GM12878 (cell line): ENCODE data around the gene DNAH17. TPM values are rescaled to one million over a fixed set of nuclear protein-coding genes. Genes with fewer than 3 reads are reported as not detected.

ENCODE experiments used
- ATAC-seq: fragments of 200-7000 bp; cut with Tn5 transposase; 3 replicates; pipeline ENCODE4 v1.9.1; 2020; ENCODE audit warnings: mild to moderate bottlenecking, moderate library complexity
- BruUV-seq: library from RNA; stranded (reverse); fragments of 400-500 nt; replicated peaks from 2 replicates; lab custom pipeline; 2021; lab: Mats Ljungman, UMichigan
- CTCF ChIA-PET: fragments of 300-600 bp; sonication (Branson Sonifier 250); formaldehyde crosslinking; extraction: SDS; loops from one replicate; lab custom pipeline; 2021; ENCODE audit warnings: inconsistent platforms; lab: Yijun Ruan, JAX
- POLR2A ChIA-PET: fragments of 350-600 bp; formaldehyde crosslinking; extraction: SDS; loops from one replicate; lab custom pipeline; 2021; ENCODE audit warnings: inconsistent platforms; lab: Charles Lee
- RAD21 ChIA-PET: fragments of 300-600 bp; sonication (Branson Sonifier 250); formaldehyde crosslinking; loops from one replicate; lab custom pipeline; 2023; ENCODE audit warnings: antibody characterized with exemption; ENCODE audit not compliant: unreplicated experiment; lab: Charles Lee
- SMC1A ChIA-PET: fragments of 300-600 bp; sonication (Branson Sonifier 250); formaldehyde crosslinking; loops from one replicate; lab custom pipeline; 2023; ENCODE audit not compliant: unreplicated experiment, uncharacterized antibody; lab: Charles Lee
- DNase-seq: peaks from one replicate; pipeline ENCODE4 v3.0.0-alpha.2; 2011; ENCODE audit warnings: low read depth, low spot score
- FAIRE-seq: peaks from 3 replicates; lab custom pipeline; 2011; peaks lifted over from hg19 to GRCh38; lab: Jason Lieb, UNC
- H2AFZ ChIP-seq: 2 replicates; pipeline ENCODE4 v1.6.0; 2011; ENCODE audit warnings: low read depth, low read length, control low read depth; ENCODE audit not compliant: control insufficient read depth
- H3K27ac ChIP-seq: 2 replicates; pipeline ENCODE4 v1.5.1; 2011; ENCODE audit warnings: control low read depth; ENCODE audit not compliant: control insufficient read depth, insufficient read depth
- H3K27me3 ChIP-seq, 2 experiments: replicated peaks in 1 of 2; 2 replicates each; pipeline versions ENCODE4 v1.6.0 to v1.6.1; 2011; ENCODE audit warnings: low read length in 1 of 2; ENCODE audit not compliant: control insufficient read depth in 2 of 2, insufficient read depth in 2 of 2
- H3K36me3 ChIP-seq, 2 experiments: 2 replicates each; pipeline ENCODE4 v1.5.1; 2011; ENCODE audit warnings: low read length in 1 of 2; ENCODE audit not compliant: control insufficient read depth in 2 of 2, insufficient read depth in 2 of 2
- H3K4me1 ChIP-seq: 2 replicates; pipeline ENCODE4 v1.6.1; 2011; ENCODE audit warnings: mild to moderate bottlenecking, low read length, moderate library complexity, mixed read lengths; ENCODE audit not compliant: control insufficient read depth, insufficient read depth
- H3K4me2 ChIP-seq: 2 replicates; pipeline ENCODE4 v1.6.0; 2011; ENCODE audit warnings: control low read depth; ENCODE audit not compliant: control insufficient read depth, insufficient read depth
- H3K4me3 ChIP-seq: fragments of 200-600 bp; sonication (generic); 2 replicates; pipeline ENCODE4 v1.5.1; 2016
- H3K79me2 ChIP-seq: 2 replicates; pipeline ENCODE4 v1.6.0; 2011; ENCODE audit warnings: low read length; ENCODE audit not compliant: control insufficient read depth, insufficient read depth
- H3K9ac ChIP-seq: 2 replicates; pipeline ENCODE4 v1.8.0; 2011; ENCODE audit warnings: low read length, control low read depth, mixed read lengths; ENCODE audit not compliant: control insufficient read depth, insufficient read depth
- H3K9me3 ChIP-seq: replicated peaks from 3 replicates; pipeline ENCODE4 v1.5.1; 2011; ENCODE audit warnings: mild to moderate bottlenecking, low read length; ENCODE audit not compliant: control insufficient read depth, insufficient read depth
- H4K20me1 ChIP-seq: 2 replicates; pipeline ENCODE4 v1.6.0; 2011; ENCODE audit not compliant: control insufficient read depth, insufficient read depth
- ATF3 ChIP-seq: IDR thresholded peaks from 2 replicates; pipeline ENCODE4 v1.6.1; 2011; ENCODE audit warnings: low read depth, mild to moderate bottlenecking, low read length, moderate library complexity, borderline replicate concordance; ENCODE audit errors: extremely low read depth
- CHD4 ChIP-seq: fragments of 200-600 bp; sonication (generic); IDR thresholded peaks from 2 replicates; pipeline ENCODE4 v1.6.1; 2016; ENCODE audit warnings: mild to moderate bottlenecking
- JUND ChIP-seq: IDR thresholded peaks from 2 replicates; pipeline ENCODE4 v1.6.1; 2012; ENCODE audit warnings: low read depth, mild to moderate bottlenecking, low read length, improper control_type of control experiment, moderate library complexity
- MEF2B ChIP-seq: fragments of 450-650 bp; IDR thresholded peaks from 2 replicates; pipeline ENCODE4 v1.6.1; 2018; ENCODE audit warnings: mild to moderate bottlenecking, moderate library complexity; ENCODE audit not compliant: partially characterized antibody, poor library complexity, severe bottlenecking
- MTA2 ChIP-seq: fragments of 450-650 bp; IDR thresholded peaks from 2 replicates; pipeline ENCODE4 v1.6.1; 2016; ENCODE audit warnings: low read depth, mild to moderate bottlenecking, moderate library complexity
- POLR2A ChIP-seq: IDR thresholded peaks from 2 replicates; pipeline ENCODE4 v1.6.1; 2011; ENCODE audit warnings: low read depth, mild to moderate bottlenecking, low read length
- WGBS: methylation state at CpG from one replicate; pipeline ENCODE4 v1.1.6; 2016; ENCODE audit warnings: low lambda C conversion rate; ENCODE audit not compliant: insufficient replicate concordance, insufficient coverage; ENCODE audit errors: missing lambda C conversion rate; 5-methylcytosine and 5-hydroxymethylcytosine counted together
- in situ Hi-C: fragments of 300-500 bp; cut with MboI; formaldehyde crosslinking; loops from 9 replicates; pipeline ENCODE4 v1.14.3; 2018; ENCODE audit warnings: mixed read lengths
- intact Hi-C: fragments of 100-400 bp; cut with micrococcal nuclease; formaldehyde crosslinking; loops from one replicate; pipeline ENCODE4 v1.14.2; 2022; ENCODE audit not compliant: unreplicated experiment
- polyA plus RNA-seq, 11 experiments: library from polyadenylated mRNA; depleted of rRNA in 4 of 11; unstranded in 6 of 11; stranded (reverse) in 5 of 11; fragments of >200 nt; fragmentation: Nextera tagmentation in 4 of 11; fragmentation: Illumina TruSeq in 1 of 11; extraction: Ambion mirVana in 4 of 11; extraction: Trizol in 1 of 11; gene quantifications; 1 replicate in 1 of 11; 2 replicates in 10 of 11; pipeline versions ENCODE4 v1.2.1 to v1.2.3, GENCODE V29; 2011 to 2016; ENCODE audit warnings: inconsistent platforms in 2 of 11, missing spikeins in 2 of 11, low read depth in 1 of 11
- total RNA-seq, 4 experiments: library from RNA; depleted of rRNA in 3 of 4; stranded (reverse); fragments of >200 nt in 3 of 4; fragmentation: Illumina TruSeq in 1 of 4; extraction: Trizol in 1 of 4; gene quantifications; 2 replicates each; pipeline versions ENCODE4 v1.2.1 to v1.2.3, GENCODE V29; 2013 to 2021
- TF ChIP-seq, protein P1 (sequence below), 3 experiments: IDR thresholded peaks in 2 of 3; conservative IDR thresholded peaks in 1 of 3; 2 replicates each; pipeline ENCODE4 v1.5.1; 2011; ENCODE audit warnings: low read depth in 3 of 3, low read length in 3 of 3, mild to moderate bottlenecking in 3 of 3, control low read depth in 2 of 3, moderate library complexity in 2 of 3, inconsistent platforms in 1 of 3, mixed read lengths in 1 of 3; ENCODE audit not compliant: control insufficient read depth in 2 of 3, insufficient read depth in 1 of 3; ENCODE audit errors: extremely low read depth in 1 of 3

Gene DNAH17
- total and polyA plus RNA-seq, 10 of the 15 experiments (the other 5 are each of a cell fraction or from before 2014, with no cell fraction given) = 0.16 to 2.9 (median 0.56) TPM

DNA sequence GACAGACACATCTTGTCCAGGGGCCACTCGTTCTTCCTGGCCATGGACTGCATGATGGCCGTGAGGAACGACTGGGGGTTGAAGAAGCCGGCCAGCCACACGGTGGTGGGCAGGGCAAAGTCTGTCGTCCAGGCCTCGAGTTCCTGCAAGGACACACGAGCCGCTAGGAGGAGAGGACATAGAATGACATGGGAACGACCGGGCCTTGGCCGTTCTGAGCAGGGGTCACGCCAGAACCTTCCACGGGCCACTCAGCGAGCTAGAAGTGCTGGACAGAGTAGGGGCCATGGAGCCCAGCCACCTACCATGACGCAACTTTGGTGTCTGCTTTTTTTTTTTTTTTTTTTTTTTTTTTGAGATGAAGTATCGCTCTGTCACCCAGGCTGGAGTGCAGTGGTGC, 151.8 kb downstream of the DNAH17 start:
- intact Hi-C loops (loop anchor here (10.0 kb wide), 1 partner anchor 341 kb away; no protein-coding TSS in a partner anchor), in situ Hi-C loops (no loop called here)
- Histone ChIP-seq H3K27ac (no peak overlapping the region), H2AFZ (no peak overlapping the region), H3K4me2 (no peak overlapping the region), H3K36me3 (peaks cover 25 to 27% of the 10 kb centered on the region in 2 experiments), H3K4me3 (no peak overlapping the region), H3K4me1 (no peaks in the 10 kb centered on the region), H3K9me3 (no peaks in the 10 kb centered on the region), H4K20me1 (no peaks in the 10 kb centered on the region; the same call in 1 of the 2 replicates), H3K27me3 (no peaks in the 10 kb centered on the region), H3K9ac (no peak overlapping the region), H3K79me2 (no peaks in the 10 kb centered on the region)
- BruUV-seq = no TSS peak
- TF ChIP-seq CHD4 (no peak), POLR2A (peak; percentile 33; the same call in 1 of the 2 replicates)
- CTCF ChIA-PET = interaction anchor here (8.5 kb wide), 1 partner anchor 62 kb away, joined by 96 read pairs; no protein-coding TSS in a partner anchor
- RAD21 ChIA-PET = no interaction called here
- no peak for DNase-seq
- no peak for ATAC-seq
- no peak for FAIRE-seq
- POLR2A ChIA-PET = no interaction called here
- WGBS = 82% methylated on average over 16 of the region's 17 CpGs
- SMC1A ChIA-PET = interaction anchor here (0.7 kb wide), 1 partner anchor 412 kb away, joined by 3 read pairs; no protein-coding TSS in a partner anchor

DNA sequence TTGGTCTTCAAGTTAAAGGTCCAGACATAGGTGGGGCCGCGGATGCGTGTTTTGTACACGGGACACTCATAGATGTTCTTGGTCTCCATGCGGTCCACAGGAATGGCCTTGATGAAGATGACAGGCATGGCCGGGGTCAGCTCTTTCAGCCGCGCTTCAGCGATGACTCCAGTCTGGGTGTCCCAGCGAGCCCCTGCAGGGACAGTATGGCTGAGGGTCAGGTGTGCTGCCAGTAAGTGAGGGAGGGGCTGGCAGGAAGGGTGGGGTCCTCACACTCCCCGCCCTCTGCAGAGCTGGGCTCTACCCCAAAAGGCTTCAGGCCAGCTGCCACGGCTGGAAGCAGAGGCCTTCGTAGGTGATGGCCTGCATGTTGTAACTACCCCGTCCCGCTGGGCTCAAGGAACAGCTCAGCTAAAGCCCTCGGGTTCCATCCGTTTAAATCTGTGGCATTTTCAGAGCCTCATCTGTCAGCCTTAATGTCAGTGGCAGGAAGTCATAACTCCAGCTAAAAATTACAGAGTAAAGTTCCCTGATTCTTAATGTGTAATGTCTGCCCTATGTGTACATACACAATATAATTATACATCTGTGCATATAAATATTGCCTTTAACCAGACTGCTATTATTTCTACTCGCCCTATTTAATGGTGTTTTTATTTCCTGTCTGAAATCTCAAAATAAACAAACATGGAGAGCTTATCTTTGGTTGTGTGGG, 153.1 kb downstream of the DNAH17 start:
- Histone ChIP-seq H3K4me2 (no peak overlapping the region), H3K27ac (no peak overlapping the region), H3K27me3 (no peaks in the 10 kb centered on the region), H3K79me2 (no peaks in the 10 kb centered on the region), H3K9me3 (no peaks in the 10 kb centered on the region), H3K9ac (no peak overlapping the region), H3K36me3 (peaks cover 31 to 32% of the 10 kb centered on the region in 2 experiments), H2AFZ (no peak overlapping the region), H3K4me3 (no peak overlapping the region), H3K4me1 (no peaks in the 10 kb centered on the region), H4K20me1 (no peaks in the 10 kb centered on the region; the same call in 1 of the 2 replicates)
- no TSS peak for BruUV-seq
- DNase-seq (no peak), ATAC-seq (no peak), FAIRE-seq (no peak)
- RAD21 ChIA-PET = interaction anchor here (1.2 kb wide), 2 partner anchors 173 to 175 kb away, joined by 3 read pairs; no protein-coding TSS in a partner anchor
- SMC1A ChIA-PET = interaction anchor here (0.5 to 3.7 kb wide), 2 partner anchors 62 to 225 kb away, joined by 3 to 26 read pairs; partner anchors contain the start of gene SOCS3
- in situ Hi-C loops = loop anchor here (5.0 kb wide), 1 partner anchor 62 kb away; the partner anchor contains the start of gene SOCS3
- POLR2A ChIA-PET = no interaction called here
- TF ChIP-seq, protein P1, sequence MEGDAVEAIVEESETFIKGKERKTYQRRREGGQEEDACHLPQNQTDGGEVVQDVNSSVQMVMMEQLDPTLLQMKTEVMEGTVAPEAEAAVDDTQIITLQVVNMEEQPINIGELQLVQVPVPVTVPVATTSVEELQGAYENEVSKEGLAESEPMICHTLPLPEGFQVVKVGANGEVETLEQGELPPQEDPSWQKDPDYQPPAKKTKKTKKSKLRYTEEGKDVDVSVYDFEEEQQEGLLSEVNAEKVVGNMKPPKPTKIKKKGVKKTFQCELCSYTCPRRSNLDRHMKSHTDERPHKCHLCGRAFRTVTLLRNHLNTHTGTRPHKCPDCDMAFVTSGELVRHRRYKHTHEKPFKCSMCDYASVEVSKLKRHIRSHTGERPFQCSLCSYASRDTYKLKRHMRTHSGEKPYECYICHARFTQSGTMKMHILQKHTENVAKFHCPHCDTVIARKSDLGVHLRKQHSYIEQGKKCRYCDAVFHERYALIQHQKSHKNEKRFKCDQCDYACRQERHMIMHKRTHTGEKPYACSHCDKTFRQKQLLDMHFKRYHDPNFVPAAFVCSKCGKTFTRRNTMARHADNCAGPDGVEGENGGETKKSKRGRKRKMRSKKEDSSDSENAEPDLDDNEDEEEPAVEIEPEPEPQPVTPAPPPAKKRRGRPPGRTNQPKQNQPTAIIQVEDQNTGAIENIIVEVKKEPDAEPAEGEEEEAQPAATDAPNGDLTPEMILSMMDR (IDR thresholded peaks at IDR 0.05 in 2 of 3, conservative IDR thresholded peaks at IDR 0.05 in 1 of 3; ENCODE audit: control insufficient read depth in 2 of 3, extremely low read depth in 1 of 3, insufficient read depth in 1 of 3, low read depth in 3 of 3, low read length in 3 of 3) = no peak
- TF ChIP-seq ATF3 (no peak), MEF2B (no peak), MTA2 (no peak), JUND (no peak)
- intact Hi-C loops = loop anchor here (10.0 kb wide), 1 partner anchor 339 kb away; no protein-coding TSS in a partner anchor
- WGBS = 91% methylated on average over 18 of the region's 18 CpGs
- CTCF ChIA-PET = interaction anchor here (2.9 to 8.5 kb wide), 2 partner anchors 61 to 404 kb away, joined by 10 to 96 read pairs; no protein-coding TSS in a partner anchor
